GM19043 (cell line): ENCODE results near the gene KIAA0319L.
A peak's percentile ranks its signal among the peaks of the same experiment; 100 is the strongest.

ENCODE experiments used
- ATAC-seq: cut with Tn5 transposase; IDR thresholded peaks from one replicate; pipeline ENCODE4 v1.9.1; 2021; ENCODE audit warnings: low read depth; ENCODE audit not compliant: unreplicated experiment

Gene KIAA0319L

GRCh38 chr1:35564037-35564883, 7.1 kb upstream of the KIAA0319L start:
- no peak for ATAC-seq

GRCh38 chr1:35563166-35563565, 6.0 kb upstream of the KIAA0319L start:
- ATAC-seq = no peak

DNA sequence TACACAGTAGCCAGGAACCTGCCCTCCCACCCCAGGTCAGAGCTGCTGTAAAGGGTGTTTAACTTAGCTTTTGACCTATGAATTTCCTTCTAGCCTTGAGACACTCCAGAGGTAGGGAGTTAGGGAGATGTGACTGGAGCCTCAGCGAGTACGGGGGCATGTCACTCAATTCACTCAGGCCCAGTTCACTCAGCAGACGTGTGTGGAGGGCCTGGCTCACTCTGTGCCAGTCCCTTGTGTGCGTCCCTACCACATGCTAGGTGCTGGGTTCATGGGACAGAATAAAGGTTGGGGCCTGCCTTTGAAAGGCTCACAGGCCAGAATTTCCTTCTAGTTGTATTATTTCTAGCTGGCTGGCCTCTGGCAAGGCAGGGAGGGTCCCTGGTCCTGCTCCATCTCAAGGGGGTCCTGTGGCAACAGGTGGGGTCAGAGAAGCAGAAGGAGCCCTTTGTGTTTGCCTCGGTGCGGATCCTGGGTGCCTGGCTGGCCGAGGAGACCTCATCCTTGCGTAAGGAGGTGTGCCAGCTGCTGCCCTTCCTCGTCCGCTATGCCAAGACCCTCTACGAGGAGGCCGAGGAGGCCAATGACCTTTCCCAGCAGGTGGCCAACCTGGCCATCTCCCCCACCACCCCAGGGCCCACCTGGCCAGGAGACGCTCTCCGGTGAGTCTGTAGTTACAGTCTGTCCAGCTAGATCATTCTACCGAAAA, 4.9 kb upstream of the KIAA0319L start:
- ATAC-seq = no peak

GRCh38 chr1:35561297-35561971, 4.2 kb upstream of the KIAA0319L start:
- ATAC-seq = no peak

DNA sequence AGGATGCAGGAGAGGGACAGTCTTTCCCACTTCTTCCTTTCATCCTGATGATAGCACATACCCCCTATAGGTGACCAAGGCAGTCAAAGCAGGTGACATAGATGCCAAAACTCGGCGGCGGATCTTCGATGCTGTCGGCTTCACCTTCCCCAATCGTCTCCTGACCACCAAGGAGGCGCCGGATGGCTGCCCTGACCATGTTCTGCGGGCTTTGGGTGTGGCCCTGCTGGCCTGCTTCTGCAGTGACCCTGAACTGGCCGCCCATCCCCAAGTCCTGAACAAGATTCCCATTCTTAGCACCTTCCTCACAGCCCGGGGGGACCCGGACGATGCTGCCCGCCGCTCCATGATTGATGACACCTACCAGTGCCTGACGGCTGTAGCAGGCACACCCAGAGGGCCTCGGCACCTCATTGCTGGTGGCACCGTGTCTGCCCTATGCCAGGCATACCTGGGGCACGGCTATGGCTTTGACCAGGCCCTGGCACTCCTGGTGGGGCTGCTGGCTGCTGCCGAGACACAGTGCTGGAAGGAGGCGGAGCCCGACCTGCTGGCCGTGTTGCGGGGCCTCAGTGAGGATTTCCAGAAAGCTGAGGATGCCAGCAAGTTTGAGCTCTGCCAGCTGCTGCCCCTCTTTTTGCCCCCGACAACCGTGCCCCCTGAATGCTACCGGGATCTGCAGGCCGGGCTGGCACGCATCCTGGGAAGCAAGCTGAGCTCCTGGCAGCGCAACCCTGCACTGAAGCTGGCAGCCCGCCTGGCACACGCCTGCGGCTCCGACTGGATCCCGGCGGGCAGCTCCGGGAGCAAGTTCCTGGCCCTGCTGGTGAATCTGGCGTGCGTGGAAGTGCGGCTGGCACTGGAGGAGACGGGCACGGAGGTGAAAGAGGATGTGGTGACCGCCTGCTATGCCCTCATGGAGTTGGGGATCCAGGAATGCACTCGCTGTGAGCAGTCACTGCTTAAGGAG, 3.3 kb upstream of the KIAA0319L start:
- no peak for ATAC-seq

- no peak for ATAC-seq
These were observed 2.2 kb upstream of the KIAA0319L start for GRCh38 chr1:35559317-35559944.

- ATAC-seq = no peak
These were observed 1.4 kb upstream of the KIAA0319L start for GRCh38 chr1:35558374-35559316.

GRCh38 chr1:35557611-35558373, 589 bp upstream of the KIAA0319L start, which contains the start of gene NCDN:
Gene NCDN (plus strand): TSS chr1:35557799. CDS start chr1:35558191, 392 bp downstream.
- peak; percentile 86 for ATAC-seq

GRCh38 chr1:35556484-35557117, 602 bp downstream of the KIAA0319L start:
- no peak for ATAC-seq

- no peak for ATAC-seq
These were observed 1.4 kb downstream of the KIAA0319L start for GRCh38 chr1:35555601-35556477.

DNA sequence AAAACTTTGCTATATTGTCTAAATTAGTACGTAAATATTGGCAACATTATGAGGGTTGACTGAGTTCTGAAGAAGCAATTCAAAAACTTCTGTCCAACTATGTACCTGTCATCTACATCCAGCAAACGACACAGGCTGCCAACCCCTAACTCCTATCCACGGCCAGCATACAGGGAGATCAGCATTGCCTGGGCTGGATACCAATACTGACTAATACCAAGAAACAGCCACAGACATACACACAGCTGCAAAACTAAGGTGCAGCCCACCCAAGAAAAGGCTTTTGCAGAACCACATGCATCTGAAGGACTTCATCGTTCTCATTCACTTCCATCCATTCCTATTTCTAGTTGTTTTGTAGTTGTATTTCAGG, 2.0 kb downstream of the KIAA0319L start:
- no peak for ATAC-seq

DNA sequence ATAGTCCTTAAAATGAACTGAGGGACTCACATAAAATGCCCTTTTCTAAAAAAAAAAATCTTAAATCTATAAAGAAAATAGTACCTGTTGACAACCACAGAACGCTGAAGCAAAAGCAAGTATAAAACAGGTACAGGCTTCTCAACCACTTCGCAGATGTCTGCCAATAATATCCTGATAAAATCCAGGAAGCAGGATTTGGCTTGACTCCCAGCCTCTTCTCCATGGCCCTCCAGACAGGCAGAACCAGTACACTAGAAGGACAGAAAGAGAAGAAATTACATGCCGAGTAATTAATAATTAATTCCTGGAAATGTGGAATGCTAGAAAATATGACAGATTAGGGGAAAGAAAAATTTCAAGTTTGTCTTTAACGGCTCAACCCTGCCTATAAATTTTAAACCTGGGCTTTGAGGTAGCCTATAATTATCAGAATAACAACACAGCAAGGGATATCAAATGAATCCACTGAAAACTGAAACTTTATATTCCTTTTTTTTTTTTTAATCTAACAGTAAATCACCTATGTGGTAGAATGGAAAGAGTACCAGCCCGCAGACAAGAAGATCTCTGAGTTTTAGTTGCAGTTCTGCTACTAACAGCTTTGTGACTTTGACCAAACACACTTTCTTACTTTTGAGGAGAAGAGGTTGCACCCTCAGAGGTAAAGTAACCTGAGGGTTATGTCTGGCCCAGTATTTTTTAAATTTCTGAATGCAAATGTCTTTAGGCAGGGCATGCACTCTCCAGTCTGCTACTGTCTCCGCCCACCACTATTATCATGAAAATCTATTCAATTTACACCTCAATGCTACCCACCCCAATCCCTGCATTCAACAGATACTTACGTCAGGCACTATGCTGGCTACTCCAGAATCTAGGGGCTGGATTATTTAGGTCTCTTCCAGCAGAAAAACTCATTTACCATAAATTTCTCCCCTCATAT, 2.7 kb downstream of the KIAA0319L start:
- no peak for ATAC-seq

DNA sequence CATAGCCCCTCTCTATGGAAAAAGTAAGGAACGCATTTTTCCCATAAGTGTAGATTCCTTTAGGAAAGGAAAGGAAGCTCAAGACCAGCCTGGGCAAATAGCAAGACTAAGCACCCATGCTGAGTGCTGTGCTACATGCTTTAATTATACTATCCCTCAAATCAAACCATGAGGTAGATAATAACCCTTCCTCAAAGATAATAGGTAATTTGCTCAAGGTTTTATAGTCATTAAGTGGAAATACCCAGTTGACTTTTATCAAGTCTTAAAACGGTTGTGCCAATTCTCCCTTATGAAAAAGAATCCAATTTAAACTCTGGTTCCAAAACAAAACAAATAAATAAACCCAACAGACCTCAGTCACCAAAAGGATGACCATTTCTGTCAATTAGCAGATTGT, 3.4 kb downstream of the KIAA0319L start:
- ATAC-seq = no peak

GRCh38 chr1:35546614-35547013, 10.6 kb downstream of the KIAA0319L start:
- no peak for ATAC-seq

DNA sequence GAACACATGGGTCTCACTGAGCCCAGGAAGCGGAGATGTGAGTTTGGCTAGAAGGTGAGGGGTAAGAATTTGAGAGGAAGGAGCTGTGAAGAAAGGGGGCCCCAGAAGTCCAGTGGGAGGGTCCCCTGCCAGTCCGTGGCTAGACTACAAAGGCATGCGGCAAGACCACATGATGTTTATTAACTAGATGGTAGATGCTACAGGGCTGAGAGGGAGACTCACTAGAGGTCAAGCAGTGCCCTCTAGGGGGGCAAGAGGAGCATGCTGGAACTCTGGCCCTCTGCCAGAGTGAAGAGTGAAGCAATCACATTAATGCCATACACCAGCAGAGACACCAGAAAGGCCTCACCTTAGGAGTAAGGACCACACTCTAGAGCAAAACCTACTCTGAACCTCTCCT, 12.2 kb downstream of the KIAA0319L start:
- no peak for ATAC-seq
